Measurements from ENCODE around the gene SUCLG2. TPM values are rescaled to one million over a fixed set of nuclear protein-coding genes. Genes with fewer than 3 reads are reported as not detected.

SUCLG2 gene
- total RNA-seq, 1 donor from 2014 or later: 44.6 TPM

GRCh38 chr3:67453628-67454027, 200.8 kb downstream of the SUCLG2 start:
- no peak overlapping the region for H3K4me3 ChIP-seq (ENCODE audit: low read depth, low read length)
- TF ChIP-seq CTCF (conservative IDR thresholded peaks at IDR 0.05; ENCODE audit: low read depth, low read length): no peak
- DNase-seq (ENCODE audit: low read depth): no peak

DNA sequence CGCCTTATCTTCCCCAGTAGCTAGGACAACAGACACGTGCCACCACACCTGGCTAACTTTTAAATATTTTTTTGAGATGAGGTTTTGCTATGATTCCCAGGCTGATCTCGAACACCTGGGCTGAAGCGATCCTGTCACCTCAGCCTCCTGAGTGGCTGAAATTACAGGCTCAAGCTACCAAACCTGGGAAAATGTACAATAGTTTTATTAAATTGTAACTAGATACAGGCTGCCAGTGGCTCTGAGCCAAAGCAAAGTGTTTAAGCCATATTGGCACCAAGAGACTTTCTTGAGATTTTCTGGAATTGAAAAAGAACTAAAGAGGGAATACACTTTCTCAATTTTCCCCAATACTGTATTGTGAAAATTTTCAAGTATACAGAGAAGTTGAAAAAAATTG, 204.3 kb downstream of the SUCLG2 start:
- DNase-seq (ENCODE audit: low read depth): no peak
- H3K4me3 ChIP-seq (ENCODE audit: low read depth, low read length): no peak overlapping the region
- no peak for TF ChIP-seq CTCF (conservative IDR thresholded peaks at IDR 0.05; ENCODE audit: low read depth, low read length)

- no peak overlapping the region for H3K4me3 ChIP-seq (ENCODE audit: low read depth, low read length)
- no peak for DNase-seq (ENCODE audit: low read depth)
- TF ChIP-seq CTCF (conservative IDR thresholded peaks at IDR 0.05; ENCODE audit: low read depth, low read length): no peak
Measured at GRCh38 chr3:67447393-67447792, 207.0 kb downstream of the SUCLG2 start.

- no peak for DNase-seq (ENCODE audit: low read depth)
- no peak for TF ChIP-seq CTCF (conservative IDR thresholded peaks at IDR 0.05; ENCODE audit: low read depth, low read length)
- no peak overlapping the region for H3K4me3 ChIP-seq (ENCODE audit: low read depth, low read length)
Measured at GRCh38 chr3:67437789-67438188, 216.6 kb downstream of the SUCLG2 start.

GRCh38 chr3:67437090-67437489, 217.3 kb downstream of the SUCLG2 start:
- no peak for DNase-seq (ENCODE audit: low read depth)
- H3K4me3 ChIP-seq (ENCODE audit: low read depth, low read length): no peak overlapping the region
- no peak for TF ChIP-seq CTCF (conservative IDR thresholded peaks at IDR 0.05; ENCODE audit: low read depth, low read length)

- DNase-seq (ENCODE audit: low read depth): no peak
- TF ChIP-seq CTCF (conservative IDR thresholded peaks at IDR 0.05; ENCODE audit: low read depth, low read length): no peak
- no peak overlapping the region for H3K4me3 ChIP-seq (ENCODE audit: low read depth, low read length)
Measured at GRCh38 chr3:67433109-67433508, 221.3 kb downstream of the SUCLG2 start.

GRCh38 chr3:67431887-67432286, 222.5 kb downstream of the SUCLG2 start:
- TF ChIP-seq CTCF (conservative IDR thresholded peaks at IDR 0.05; ENCODE audit: low read depth, low read length): no peak
- no peak overlapping the region for H3K4me3 ChIP-seq (ENCODE audit: low read depth, low read length)
- DNase-seq (ENCODE audit: low read depth): no peak
